Measurements from ENCODE around the gene TMC8.
A peak's percentile ranks its signal among the peaks of the same experiment; 100 is the strongest.
"Not testable (repeated sequence)": the region's sequence is repeated elsewhere in the genome, so short reads cannot be mapped to it uniquely, and the experiment has no call there.

Gene TMC8

GRCh38 chr17:78110363-78111015 lies 20.1 kb upstream of the TMC8 start:
- DNase-seq = no peak

GRCh38 chr17:78111016-78111726 lies 19.4 kb upstream of the TMC8 start:
- DNase-seq = no peak

DNA sequence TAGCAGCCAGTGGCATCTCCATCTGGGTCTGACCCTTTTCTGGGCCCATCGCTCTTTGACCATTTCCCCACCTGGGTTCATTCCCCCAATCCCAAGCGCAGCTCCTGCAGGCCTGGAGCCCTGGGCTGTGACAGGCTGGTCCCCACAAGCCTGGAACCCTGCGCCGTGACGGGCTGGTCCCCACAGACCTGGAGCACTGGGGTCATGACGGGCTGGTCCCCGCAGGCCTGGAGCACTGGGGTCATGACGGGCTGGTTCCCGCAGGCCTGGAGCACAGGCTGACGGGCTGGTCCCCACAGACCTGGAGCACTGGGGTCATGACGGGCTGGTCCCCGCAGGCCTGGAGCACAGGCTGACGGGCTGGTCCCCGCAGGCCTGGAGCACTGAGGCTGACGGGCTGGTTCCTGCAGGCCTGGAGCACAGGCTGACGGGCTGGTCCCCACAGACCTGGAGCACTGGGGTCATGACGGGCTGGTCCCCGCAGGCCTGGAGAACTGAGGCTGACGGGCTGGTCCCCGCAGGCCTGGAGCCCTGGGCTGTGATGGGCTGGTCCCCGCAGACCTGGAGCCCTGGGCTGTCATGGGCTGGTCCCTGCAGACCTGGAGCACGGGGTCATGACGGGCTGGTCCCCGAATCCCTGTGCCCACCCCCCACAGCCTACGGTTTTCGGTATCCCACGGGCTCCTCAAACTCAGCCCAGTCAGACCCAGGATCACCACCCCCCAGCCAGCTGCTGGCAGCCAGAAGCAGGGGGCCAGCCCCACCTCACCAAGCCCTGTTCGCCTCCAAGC lies 18.6 kb upstream of the TMC8 start:
- no peak for DNase-seq

DNA sequence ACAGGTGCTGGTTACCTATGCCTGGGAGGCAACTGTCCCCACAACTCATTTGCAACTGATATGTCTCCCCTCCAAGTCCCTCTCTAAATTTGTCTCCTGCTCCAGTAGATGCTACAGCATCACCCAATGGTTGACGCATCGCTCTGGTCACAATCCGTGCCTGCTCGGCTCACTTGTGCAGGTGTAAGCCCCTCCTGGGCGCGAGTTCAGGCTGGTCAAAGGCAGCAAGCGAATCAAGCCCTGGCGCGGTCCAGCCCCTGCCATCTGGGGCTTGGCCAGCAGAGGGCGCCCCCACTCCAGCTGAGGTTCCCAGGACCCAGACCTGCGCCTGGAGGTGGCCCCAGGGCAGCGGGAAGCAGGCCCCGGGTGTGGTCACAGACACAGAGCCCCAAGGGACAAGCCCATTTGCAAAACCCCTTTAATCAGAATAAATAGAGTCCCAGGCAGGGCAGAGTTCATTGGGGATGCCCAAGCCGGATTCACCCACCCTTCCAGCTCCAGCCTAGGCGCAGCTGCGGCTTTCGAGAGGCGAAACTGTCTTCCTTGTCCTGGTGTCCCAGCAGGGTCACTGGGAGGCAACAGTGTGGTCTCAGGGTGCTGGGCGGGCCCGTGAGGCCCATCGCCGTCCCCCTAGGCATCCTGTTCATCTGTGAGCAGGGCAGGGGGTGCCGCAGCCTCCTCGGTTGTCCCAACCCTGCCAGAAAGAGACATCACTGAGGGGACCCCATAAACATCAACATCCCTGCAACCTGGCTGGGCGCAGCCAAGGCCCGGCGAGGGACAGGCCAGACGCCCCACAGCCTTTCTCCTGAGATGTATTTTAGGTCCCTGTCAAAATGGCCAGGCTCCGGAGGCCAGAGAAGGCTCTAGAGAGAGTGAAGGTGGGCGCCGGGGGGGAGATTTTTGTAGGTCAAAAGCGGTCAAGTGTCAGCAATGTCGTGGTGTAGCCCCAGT lies 17.8 kb upstream of the TMC8 start:
- DNase-seq = peak; percentile 78

DNA sequence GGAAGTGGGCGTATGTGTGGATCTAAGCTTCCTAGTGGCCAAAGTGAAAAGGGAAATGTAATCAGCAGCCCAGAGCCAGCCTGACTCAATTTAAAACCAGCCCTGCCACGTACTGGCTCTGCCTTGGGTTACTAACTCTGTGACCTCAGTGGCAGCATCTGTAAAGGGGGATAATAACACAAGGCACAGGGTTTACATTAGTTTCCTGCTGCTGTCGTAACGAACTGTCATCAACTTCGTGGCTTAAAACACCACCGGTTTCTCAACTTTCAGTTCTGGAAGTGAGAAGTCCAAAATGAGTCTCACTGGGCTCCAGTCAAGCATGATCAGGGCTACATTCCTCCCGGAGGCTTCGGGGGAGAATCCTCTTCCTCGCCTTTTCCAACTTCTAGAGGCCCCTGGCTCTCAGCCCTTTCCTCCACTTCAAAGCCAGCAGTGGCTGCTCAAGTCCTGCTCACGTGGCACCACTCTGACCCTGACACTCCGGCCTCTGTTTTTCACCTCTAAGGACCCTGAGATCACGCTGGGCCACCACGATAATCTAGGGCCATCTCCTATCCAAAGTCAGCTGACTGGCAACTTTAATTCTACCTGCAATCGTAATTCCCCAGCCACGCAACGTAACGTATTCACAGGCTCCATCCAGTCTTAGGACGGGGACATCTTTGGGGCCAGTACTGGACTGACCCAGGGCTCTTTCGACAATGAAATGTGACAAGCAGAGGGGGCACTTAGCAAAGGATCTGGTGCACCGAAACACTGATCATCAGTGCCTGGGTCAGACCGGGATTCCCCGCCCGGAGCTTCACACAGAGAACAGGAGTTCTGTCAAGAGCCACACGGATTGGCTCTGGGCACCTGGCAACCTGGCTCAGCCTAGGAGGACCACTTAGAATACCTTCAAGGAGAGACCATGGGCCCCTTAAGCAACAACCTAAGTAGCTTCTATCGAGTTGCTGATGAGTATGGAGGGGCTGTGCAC lies 16.5 kb upstream of the TMC8 start:
- no peak for DNase-seq

GRCh38 chr17:78114831-78115723 lies 15.5 kb upstream of the TMC8 start:
- no peak for DNase-seq

GRCh38 chr17:78115803-78116202 lies 14.8 kb upstream of the TMC8 start:
- DNase-seq = not testable (repeated sequence)

GRCh38 chr17:78116411-78116810 lies 14.2 kb upstream of the TMC8 start:
- no peak for DNase-seq

- DNase-seq = peak; percentile 73
These were observed 13.3 kb upstream of the TMC8 start for GRCh38 chr17:78117027-78117981.

DNA sequence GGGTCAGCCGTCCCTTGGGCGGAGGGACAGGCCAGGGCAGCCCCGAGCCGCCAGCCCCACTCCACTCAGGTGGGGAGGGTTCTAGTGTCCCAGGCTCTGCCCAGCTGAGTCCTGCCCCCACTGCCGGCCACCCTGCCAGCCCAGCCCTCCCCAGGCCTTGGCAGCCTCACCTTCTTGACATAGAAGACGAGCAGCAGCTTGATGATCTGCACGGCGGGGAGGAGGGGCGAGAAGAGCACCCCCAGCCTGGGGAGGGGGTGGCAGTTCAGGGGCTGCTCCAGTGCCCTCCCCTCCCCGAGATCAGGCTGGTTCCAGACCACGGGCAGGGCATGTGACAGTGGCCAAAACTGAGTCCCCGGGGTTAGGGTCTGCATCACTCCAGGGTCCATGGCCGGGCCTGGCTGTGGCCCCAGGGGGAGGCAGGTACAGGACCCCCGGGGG lies 11.8 kb upstream of the TMC8 start:
- DNase-seq = no peak

GRCh38 chr17:78120537-78120936 lies 10.0 kb upstream of the TMC8 start:
- DNase-seq = no peak

DNA sequence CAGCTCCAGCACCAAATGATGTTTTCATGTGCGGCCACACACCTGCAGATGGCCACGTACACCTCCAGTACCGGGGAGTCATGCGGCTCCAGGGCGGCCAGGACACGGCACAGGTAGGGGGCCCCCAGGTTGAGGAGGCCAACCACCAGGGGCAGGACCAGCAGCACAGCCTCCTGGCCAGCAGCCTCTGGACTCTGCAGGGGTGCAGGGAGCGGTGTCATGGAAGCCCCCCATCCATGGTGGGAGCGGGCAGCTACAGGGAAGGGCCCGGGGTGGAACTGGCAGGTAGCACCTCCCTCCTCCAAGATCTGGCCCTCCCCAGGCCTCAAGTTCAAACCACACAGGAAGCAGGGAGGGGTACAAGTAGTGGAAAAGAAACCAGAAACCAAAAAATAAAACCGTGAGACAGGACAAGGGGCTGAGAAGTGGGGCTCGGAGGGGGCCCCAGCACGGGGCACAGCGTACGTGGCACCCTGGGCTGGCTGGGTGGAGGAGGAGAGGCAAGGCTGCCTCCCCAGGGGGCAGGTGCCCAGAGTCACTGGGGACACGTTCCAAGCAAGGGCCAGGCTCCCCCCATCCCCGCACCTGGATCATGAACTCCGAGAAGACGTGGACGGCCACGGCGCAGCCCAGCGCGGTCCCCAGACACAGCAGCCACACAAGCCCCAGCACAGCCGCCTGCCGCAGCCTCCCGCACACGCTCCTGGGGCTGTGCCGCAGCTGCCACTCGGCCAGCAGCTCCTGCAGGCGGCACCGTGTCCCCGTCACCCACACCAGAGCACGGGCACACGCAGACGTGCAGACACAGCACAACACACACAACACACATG lies 9.4 kb upstream of the TMC8 start:
- no peak for DNase-seq

DNA sequence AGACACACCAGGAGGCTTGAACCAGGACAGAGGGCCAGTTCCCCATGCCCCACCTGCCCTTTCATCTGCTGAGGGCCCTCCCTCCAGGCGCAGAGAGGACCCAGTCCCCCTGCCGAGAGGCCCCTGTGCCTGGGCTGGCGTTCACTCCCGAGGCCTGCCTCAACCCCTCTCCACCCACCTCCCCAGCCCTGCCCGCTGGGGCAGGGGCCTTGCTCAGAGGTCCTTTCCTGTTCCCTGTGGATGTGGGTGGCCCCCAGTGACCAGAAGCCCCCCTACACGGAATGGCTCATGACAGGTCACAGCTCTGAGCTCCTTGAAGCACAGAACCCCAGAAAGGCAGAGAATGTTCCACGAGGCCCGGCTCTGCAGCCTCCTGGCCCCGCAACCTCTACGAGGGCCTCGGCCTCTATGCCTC lies 8.8 kb upstream of the TMC8 start:
- DNase-seq = no peak

- no peak for DNase-seq
These were observed 8.2 kb upstream of the TMC8 start for GRCh38 chr17:78122216-78122930.

DNA sequence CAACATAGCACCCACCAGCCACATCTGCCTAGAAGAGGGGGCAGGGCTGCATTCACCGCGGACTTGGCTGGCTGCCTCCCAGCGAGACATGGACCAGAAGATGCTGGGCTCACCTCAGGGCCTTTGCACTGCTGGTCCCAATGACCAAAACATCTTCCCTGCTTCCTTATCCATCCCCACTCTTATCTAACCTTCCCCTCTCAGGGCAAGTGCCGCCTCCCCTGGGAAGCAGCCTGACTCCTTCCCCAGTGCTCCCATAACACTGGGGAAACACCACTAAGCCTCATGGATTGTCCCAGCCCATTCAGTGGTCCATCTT lies 7.7 kb upstream of the TMC8 start:
- no peak for DNase-seq

- DNase-seq = no peak
These were observed 7.2 kb upstream of the TMC8 start for GRCh38 chr17:78123258-78123929.
